HepG2 (cell line): Measurements from ENCODE around the gene PDZK1. TPM values are rescaled to one million over a fixed set of nuclear protein-coding genes. Genes with fewer than 3 reads are reported as not detected.
A peak's percentile ranks its signal among the peaks of the same experiment; 100 is the strongest.

Experiments
- ARNT2 ChIP-seq: sonication (generic); formaldehyde crosslinking; IDR thresholded peaks from 2 replicates; pipeline ENCODE4 v1.8.0; 2022; ENCODE audit warnings: mild to moderate bottlenecking, low read depth, missing genetic modification reagents, moderate library complexity
- DPF2 ChIP-seq: sonication (generic); formaldehyde crosslinking; IDR thresholded peaks from 2 replicates; pipeline ENCODE4 v1.4.0; 2020; ENCODE audit warnings: mild to moderate bottlenecking, low read depth, missing genetic modification reagents, borderline replicate concordance
- GATAD1 ChIP-seq: IDR thresholded peaks from 2 replicates; pipeline ENCODE4 v1.6.1; 2016; ENCODE audit warnings: missing genetic modification reagents, missing compliant biosample characterization
- KDM2A ChIP-seq: sonication (generic); formaldehyde crosslinking; IDR thresholded peaks from 2 replicates; pipeline ENCODE4 v1.4.0; 2020; ENCODE audit warnings: low read depth, missing genetic modification reagents, borderline replicate concordance
- KLF6 ChIP-seq: IDR thresholded peaks from 2 replicates; pipeline ENCODE4 v1.8.0; 2016; ENCODE audit warnings: missing biosample characterization, missing genetic modification reagents
- KMT2B ChIP-seq: IDR thresholded peaks from 2 replicates; pipeline ENCODE4 v1.6.1; 2016; ENCODE audit warnings: missing genetic modification reagents, missing compliant biosample characterization
- LCORL ChIP-seq, 2 experiments: fragments of 450-650 bp in 1 of 2; sonication (generic) in 1 of 2; formaldehyde crosslinking in 1 of 2; IDR thresholded peaks; 2 replicates each; pipeline versions ENCODE4 v1.5.0 to v1.6.1; 2017 to 2020; ENCODE audit warnings: antibody characterized with exemption in 1 of 2, missing genetic modification reagents in 1 of 2
- NBN ChIP-seq: fragments of 450-650 bp; conservative IDR thresholded peaks from 2 replicates; pipeline ENCODE4 v1.6.1; 2017
- NCOR1 ChIP-seq: fragments of 200-600 bp; sonication (generic); IDR thresholded peaks from 2 replicates; pipeline ENCODE4 v1.7.0; 2017; ENCODE audit warnings: antibody characterized with exemption, low read length, borderline replicate concordance
- NFRKB ChIP-seq: fragments of 450-650 bp; IDR thresholded peaks from 2 replicates; pipeline ENCODE4 v1.6.1; 2017
- NR2F2 ChIP-seq: IDR thresholded peaks from 2 replicates; pipeline ENCODE4 v1.6.1; 2012; ENCODE audit warnings: low read depth, inconsistent platforms, borderline replicate concordance
- PCBP2 ChIP-seq: fragments of 200-400 bp; formaldehyde crosslinking; optimal IDR thresholded peaks from 2 replicates; pipeline ENCODE3; 2018; ENCODE audit warnings: low read length, low read depth; ENCODE audit not compliant: poor library complexity, severe bottlenecking
- POLR2G ChIP-seq: fragments of 200-400 bp; formaldehyde crosslinking; IDR thresholded peaks from 2 replicates; pipeline ENCODE4 v1.6.1; 2018; ENCODE audit warnings: mild to moderate bottlenecking, low read depth, low read length, moderate library complexity
- SATB2 ChIP-seq: sonication (generic); formaldehyde crosslinking; IDR thresholded peaks from 2 replicates; pipeline ENCODE4 v1.5.0; 2020; ENCODE audit warnings: missing genetic modification reagents
- SRSF4 ChIP-seq: fragments of 200-400 bp; formaldehyde crosslinking; IDR thresholded peaks from one replicate; pipeline ENCODE4 v1.6.1; 2018; ENCODE audit warnings: mild to moderate bottlenecking, low read depth, low read length, moderate library complexity; ENCODE audit not compliant: poor library complexity, severe bottlenecking
- TERF1 ChIP-seq: sonication (generic); formaldehyde crosslinking; IDR thresholded peaks from 2 replicates; pipeline ENCODE4 v1.8.0; 2022; ENCODE audit warnings: mild to moderate bottlenecking, missing genetic modification reagents, moderate library complexity
- THAP11 ChIP-seq: IDR thresholded peaks from 2 replicates; pipeline ENCODE4 v1.6.1; 2016; ENCODE audit warnings: missing biosample characterization, missing genetic modification reagents
- TRAFD1 ChIP-seq: sonication (generic); formaldehyde crosslinking; IDR thresholded peaks from 2 replicates; pipeline ENCODE4 v1.5.1; 2020; ENCODE audit warnings: missing genetic modification reagents, mild to moderate bottlenecking, borderline replicate concordance
- ZKSCAN1 ChIP-seq: fragments of 150-350 bp; IDR thresholded peaks from 2 replicates; pipeline ENCODE4 v1.6.1; 2014; ENCODE audit warnings: low read length
- ZNF18 ChIP-seq: sonication (generic); formaldehyde crosslinking; IDR thresholded peaks from 2 replicates; pipeline ENCODE4 v1.8.0; 2022; ENCODE audit warnings: mild to moderate bottlenecking, missing genetic modification reagents; ENCODE audit not compliant: insufficient replicate concordance
- ZNF33B ChIP-seq: sonication (generic); formaldehyde crosslinking; IDR thresholded peaks from 2 replicates; pipeline ENCODE4 v1.5.1; 2020; ENCODE audit warnings: mild to moderate bottlenecking, missing genetic modification reagents
- ZNF639 ChIP-seq: conservative IDR thresholded peaks from 2 replicates; pipeline ENCODE4 v1.6.1; 2018; ENCODE audit warnings: missing genetic modification reagents
- ZNF746 ChIP-seq: sonication (generic); formaldehyde crosslinking; IDR thresholded peaks from 2 replicates; pipeline ENCODE4 v1.8.0; 2022; ENCODE audit warnings: mild to moderate bottlenecking, missing genetic modification reagents
- ZNF850 ChIP-seq: sonication (generic); formaldehyde crosslinking; conservative IDR thresholded peaks from 2 replicates; pipeline ENCODE4 v1.9.0; 2021; ENCODE audit warnings: mild to moderate bottlenecking, missing genetic modification reagents
- ZSCAN9 ChIP-seq: IDR thresholded peaks from 2 replicates; pipeline ENCODE4 v1.6.1; 2016; ENCODE audit warnings: borderline replicate concordance
- polyA plus RNA-seq, 8 experiments: library from polyadenylated mRNA; depleted of rRNA in 3 of 8; stranded (reverse) in 7 of 8; unstranded in 1 of 8; fragments of >200 nt; fragmentation: Illumina TruSeq in 4 of 8; extraction: Trizol in 4 of 8; gene quantifications; 2 replicates each; pipeline versions ENCODE4 v1.2.1 to v1.2.3, GENCODE V29; 2011 to 2016; ENCODE audit warnings: low read depth in 4 of 8, missing spikeins in 1 of 8, mixed read lengths in 1 of 8; ENCODE audit not compliant: insufficient read depth in 1 of 8
- total RNA-seq, 5 experiments: library from RNA; depleted of rRNA; stranded (reverse); fragments of >200 nt; fragmentation: Illumina TruSeq; extraction: Trizol; gene quantifications; 2 replicates each; pipeline ENCODE4 v1.2.3, GENCODE V29; 2016; ENCODE audit warnings: low read depth in 1 of 5

The PDZK1 gene
- total and polyA plus RNA-seq, 2 of the 13 experiments (the other 11 are each of a cell fraction or from before 2014, with no cell fraction given), result 16.2 to 46.4 TPM

- TF ChIP-seq KLF6 (CRISPR knock-in tag), result 0 out of 2 replicates have a peak, but pooled peaks have one; percentile 34
- no peak for TF ChIP-seq SRSF4
- TF ChIP-seq THAP11 (CRISPR knock-in tag), result peak; percentile 38; the same call in 1 of the 2 replicates
- TF ChIP-seq GATAD1 (CRISPR knock-in tag), result 0 out of 2 replicates have a peak, but pooled peaks have one; percentile 24
- no peak for TF ChIP-seq ZNF746 (CRISPR knock-in tag)
- TF ChIP-seq PCBP2, result no peak
- peak; percentile 32; the same call in 1 of the 2 replicates for TF ChIP-seq POLR2G
- TF ChIP-seq DPF2 (CRISPR knock-in tag), result 0 out of 2 replicates have a peak, but pooled peaks have one; percentile 12
- no peak for TF ChIP-seq ZNF639 (CRISPR knock-in tag)
- TF ChIP-seq LCORL (IDR thresholded peaks at IDR 0.05), result no peak
- peak; percentile 85; the same call in 1 of the 2 replicates for TF ChIP-seq LCORL (CRISPR knock-in tag; IDR thresholded peaks at IDR 0.05)
- TF ChIP-seq ZSCAN9 (CRISPR knock-in tag), result peak; percentile 45; the same call in 1 of the 2 replicates
- no peak for TF ChIP-seq NBN
- TF ChIP-seq KDM2A (CRISPR knock-in tag), result 0 out of 2 replicates have a peak, but pooled peaks have one; percentile 38
- 0 out of 2 replicates have a peak, but pooled peaks have one; percentile 18 for TF ChIP-seq ARNT2 (CRISPR knock-in tag)
- TF ChIP-seq NFRKB, result no peak
- no peak for TF ChIP-seq ZNF33B
- no peak for TF ChIP-seq NR2F2
- TF ChIP-seq ZKSCAN1, result no peak
- TF ChIP-seq SATB2 (CRISPR knock-in tag), result 0 out of 2 replicates have a peak, but pooled peaks have one; percentile 30
- TF ChIP-seq ZNF850 (CRISPR knock-in tag), result no peak
- TF ChIP-seq TRAFD1 (CRISPR knock-in tag), result no peak
- TF ChIP-seq NCOR1, result peak; percentile 83; the same call in 1 of the 2 replicates
- no peak for TF ChIP-seq TERF1 (CRISPR knock-in tag)
- TF ChIP-seq ZNF18 (CRISPR knock-in tag), result no peak
- no peak for TF ChIP-seq KMT2B (CRISPR knock-in tag)
These were observed at the start of gene PDZK1 (continued) for GRCh38 chr1:145707183-145707867.
